Uterus (tissue), 4 donors: ENCODE data around the gene LPCAT1. TPM values are rescaled to one million over a fixed set of nuclear protein-coding genes. Genes with fewer than 3 reads are reported as not detected.

Experiments used
- DNase-seq, 2 donors: peaks; one replicate each; pipeline ENCODE4 v3.0.0-alpha.2; 2019 to 2020
- H3K27ac ChIP-seq, 2 donors: fragments of 200-600 bp; sonication (generic); 1 replicate in 1 of 2; 2 replicates in 1 of 2; pipeline ENCODE4 v1.5.1; 2016 to 2018
- H3K27me3 ChIP-seq, 2 donors: fragments of 200-600 bp; sonication (generic); one replicate each; pipeline ENCODE4 v1.5.1; 2018 to 2019; ENCODE audit warnings: control low read depth in 1 of 2
- H3K36me3 ChIP-seq, 2 donors: fragments of 200-600 bp; sonication (generic); one replicate each; pipeline ENCODE4 v1.5.1; 2019; ENCODE audit warnings: control low read depth in 1 of 2
- H3K4me1 ChIP-seq, 2 donors: fragments of 200-600 bp; sonication (generic); one replicate each; pipeline ENCODE4 v1.5.1; 2018 to 2019; ENCODE audit warnings: control low read depth in 1 of 2
- H3K4me3 ChIP-seq, 2 donors: fragments of 200-600 bp; sonication (generic); 1 replicate in 1 of 2; 2 replicates in 1 of 2; pipeline ENCODE4 v1.5.1; 2018 to 2019; ENCODE audit warnings: mild to moderate bottlenecking in 1 of 2
- H3K9me3 ChIP-seq, 2 donors: fragments of 200-600 bp; sonication (generic); one replicate each; pipeline ENCODE4 v1.5.1; 2019; ENCODE audit warnings: control low read depth in 1 of 2
- CTCF ChIP-seq, 4 experiments: fragments of 200-600 bp in 2 of 4; fragments of 450-650 bp in 2 of 4; sonication (generic) in 2 of 4; IDR thresholded peaks; one replicate each; pipeline ENCODE4 v1.5.1; 2016 to 2019; ENCODE audit warnings: antibody characterized with exemption in 4 of 4, mild to moderate bottlenecking in 2 of 4, moderate library complexity in 1 of 4
- POLR2A ChIP-seq, 2 donors: fragments of 450-650 bp; IDR thresholded peaks; one replicate each; pipeline ENCODE4 v1.6.1; 2016; ENCODE audit warnings: antibody characterized with exemption in 2 of 2, mild to moderate bottlenecking in 1 of 2, moderate library complexity in 1 of 2
- intact Hi-C: fragments of 100-400 bp; cut with DNase I; formaldehyde crosslinking; loops from one replicate; pipeline ENCODE4 v1.15.1; 2023; ENCODE audit warnings: low total_unique reads
- total RNA-seq, 4 donors: library from RNA; depleted of rRNA in 3 of 4; stranded (reverse); fragments of >200 nt in 3 of 4; gene quantifications; one replicate each; pipeline versions ENCODE4 v1.1.0 to v1.2.4, GENCODE V29; 2014 to 2023
- donor health status: DM: yes; HTN: yes; CAD: no.

Gene LPCAT1
- total RNA-seq, 4 donors from 2014 or later, result 21.5 to 51.0 (median 40.0) TPM

- no peaks in the 10 kb centered on the region for H3K27me3 ChIP-seq
- no peaks in the 10 kb centered on the region for H3K4me1 ChIP-seq
- TF ChIP-seq CTCF (IDR thresholded peaks at IDR 0.05), result no peak
- no peak for TF ChIP-seq POLR2A (IDR thresholded peaks at IDR 0.05)
- no peaks in the 10 kb centered on the region for H3K36me3 ChIP-seq
- no peaks in the 10 kb centered on the region for H3K9me3 ChIP-seq
- intact Hi-C loops, result no loop called here
- peak in 1 of 2 donors; percentile 12 for DNase-seq
- no peak overlapping the region for H3K4me3 ChIP-seq
- no peak overlapping the region for H3K27ac ChIP-seq
Measured at GRCh38 chr5:1471240-1471853, 52.4 kb downstream of the LPCAT1 start.

- intact Hi-C loops, result no loop called here
- H3K36me3 ChIP-seq, result no peaks in the 10 kb centered on the region
- DNase-seq, result peak in 1 of 2 donors; percentile 13
Measured at GRCh38 chr5:1470762-1471211, 53.0 kb downstream of the LPCAT1 start.

GRCh38 chr5:1468629-1469527 lies 54.9 kb downstream of the LPCAT1 start:
- Histone ChIP-seq H3K36me3 (no peaks in the 10 kb centered on the region), H3K4me1 (no peaks in the 10 kb centered on the region), H3K9me3 (no peaks in the 10 kb centered on the region), H3K27ac (no peak overlapping the region), H3K27me3 (no peaks in the 10 kb centered on the region), H3K4me3 (no peak overlapping the region)
- intact Hi-C loops, result no loop called here
- DNase-seq, result peak in 1 of 2 donors; percentile 8
- TF ChIP-seq POLR2A (IDR thresholded peaks at IDR 0.05) (no peak), CTCF (IDR thresholded peaks at IDR 0.05) (no peak)

More at GRCh38 chr5:1470762-1471211, 53.0 kb downstream of the LPCAT1 start:
- Histone ChIP-seq H3K9me3 (no peaks in the 10 kb centered on the region), H3K27me3 (no peaks in the 10 kb centered on the region), H3K4me1 (no peaks in the 10 kb centered on the region), H3K27ac (no peak overlapping the region), H3K4me3 (no peak overlapping the region)
- no peak for TF ChIP-seq POLR2A (IDR thresholded peaks at IDR 0.05)
- no peak for TF ChIP-seq CTCF (IDR thresholded peaks at IDR 0.05)

- DNase-seq, result peak in 1 of 2 donors; percentile 16
- intact Hi-C loops, result no loop called here
- TF ChIP-seq CTCF (IDR thresholded peaks at IDR 0.05), result peak in 1 of 4 experiments; percentile 14
- no peak for TF ChIP-seq POLR2A (IDR thresholded peaks at IDR 0.05)
- Histone ChIP-seq H3K36me3 (no peaks in the 10 kb centered on the region), H3K4me1 (no peaks in the 10 kb centered on the region), H3K27me3 (no peaks in the 10 kb centered on the region), H3K4me3 (no peak overlapping the region), H3K27ac (no peak overlapping the region), H3K9me3 (no peaks in the 10 kb centered on the region)
Measured at GRCh38 chr5:1468247-1468612, 55.5 kb downstream of the LPCAT1 start.
